Lung microvascular endothelial cell (primary cell): Measurements from ENCODE around the gene PLXDC2. TPM values are rescaled to one million over a fixed set of nuclear protein-coding genes. Genes with fewer than 3 reads are reported as not detected.
A peak's percentile ranks its signal among the peaks of the same experiment; 100 is the strongest.

Experiments
- DNase-seq, 2 donors: peaks; one replicate each; pipeline versions ENCODE4 v3.0.0 to v3.0.0-alpha.2; 2010; ENCODE audit warnings: low read depth in 2 of 2
- total RNA-seq: library from RNA; depleted of rRNA; stranded (reverse); fragments of >200 nt; gene quantifications from 2 replicates; pipeline ENCODE4 v1.2.1, GENCODE V29; 2014

Gene PLXDC2
- total RNA-seq, 1 donor from 2014 or later = 9.1 TPM

- peak in 1 of 2 donors; percentile 2 for DNase-seq
Measured at GRCh38 chr10:19815731-19816410, 361 bp upstream of the PLXDC2 start.

GRCh38 chr10:19817231-19817933 is 1.1 kb downstream of the PLXDC2 start:
- DNase-seq = no peak

- no peak for DNase-seq
Measured at GRCh38 chr10:19818876-19819275, 2.6 kb downstream of the PLXDC2 start.

GRCh38 chr10:19819419-19820033 is 3.3 kb downstream of the PLXDC2 start:
- peak; percentile 32 to 75 for DNase-seq

GRCh38 chr10:19824381-19825342 is 8.4 kb downstream of the PLXDC2 start:
- no peak for DNase-seq

GRCh38 chr10:19825700-19826099 is 9.5 kb downstream of the PLXDC2 start:
- DNase-seq = no peak

- no peak for DNase-seq
Measured at GRCh38 chr10:19826712-19827111, 10.5 kb downstream of the PLXDC2 start.

- no peak for DNase-seq
Measured at GRCh38 chr10:19828278-19829049, 12.2 kb downstream of the PLXDC2 start.

GRCh38 chr10:19832699-19833098 is 16.5 kb downstream of the PLXDC2 start:
- DNase-seq = no peak

GRCh38 chr10:19833170-19833824 is 17.1 kb downstream of the PLXDC2 start:
- DNase-seq = no peak

- no peak for DNase-seq
Measured at GRCh38 chr10:19835952-19836351, 19.7 kb downstream of the PLXDC2 start.

GRCh38 chr10:19839090-19839489 is 22.9 kb downstream of the PLXDC2 start:
- DNase-seq = no peak

- DNase-seq = no peak
Measured at GRCh38 chr10:19839552-19839951, 23.3 kb downstream of the PLXDC2 start.

- DNase-seq = no peak
Measured at GRCh38 chr10:19840776-19841175, 24.5 kb downstream of the PLXDC2 start.

- DNase-seq = no peak
Measured at GRCh38 chr10:19843487-19843886, 27.3 kb downstream of the PLXDC2 start.

GRCh38 chr10:19845503-19846368 is 29.5 kb downstream of the PLXDC2 start:
- no peak for DNase-seq

- DNase-seq = no peak
Measured at GRCh38 chr10:19847321-19847720, 31.1 kb downstream of the PLXDC2 start.

- no peak for DNase-seq
Measured at GRCh38 chr10:19848226-19848985, 32.2 kb downstream of the PLXDC2 start.

- DNase-seq = no peak
Measured at GRCh38 chr10:19853831-19854230, 37.6 kb downstream of the PLXDC2 start.
